ENCODE data around the gene USP54.

Gene USP54

GRCh38 chr10:73590881-73591799 lies at the start of gene USP54:
Gene USP54, minus strand, starts transcription at chr10:73591342. Its CDS starts 15,684 bp downstream, at chr10:73575658.
- H3K27me3 ChIP-seq (ENCODE audit: low read depth, low read length): no peaks in the 10 kb centered on the region
- peak within 1 kb of the TSS in 1 of 2 donors; percentile 52 for H3K4me3 ChIP-seq (ENCODE audit: low read depth in 1 of 2, low read length in 2 of 2)
- peak within 1 kb of the TSS; percentile 81 for H3K27ac ChIP-seq (ENCODE audit: low read length)
- H3K9me3 ChIP-seq (ENCODE audit: control insufficient read depth in 1 of 2, low read length in 2 of 2): no peaks in the 10 kb centered on the region
- H3K4me1 ChIP-seq (ENCODE audit: control insufficient read depth in 1 of 2, insufficient read depth in 2 of 2, low read length in 2 of 2): peaks cover 6 to 12% of the 10 kb centered on the region in 2 donors
- H3K36me3 ChIP-seq (ENCODE audit: control insufficient read depth in 1 of 2, insufficient read depth in 2 of 2, low read length in 2 of 2): no peaks in the 10 kb centered on the region

DNA sequence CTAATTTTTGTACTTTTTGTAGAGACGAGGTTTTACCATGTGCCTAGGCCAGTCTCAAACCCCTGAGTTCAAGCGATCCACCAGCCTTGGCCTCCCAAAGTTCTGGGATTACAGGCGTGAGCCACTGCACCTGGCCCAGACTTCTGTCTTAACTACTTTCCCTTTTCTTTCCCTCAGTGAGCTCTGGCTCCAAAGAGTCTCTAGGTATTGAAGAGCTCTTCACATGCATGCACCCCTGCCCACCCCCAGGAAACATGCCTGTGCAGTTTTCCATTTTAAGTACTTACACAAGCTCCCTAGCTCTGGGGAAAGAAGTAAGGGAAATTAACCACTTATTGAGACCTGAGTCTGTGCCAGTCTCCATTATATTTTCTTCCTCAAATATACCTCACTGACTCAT lies 48.1 kb upstream of the USP54 start:
- Histone ChIP-seq H3K9me3 (ENCODE audit: control insufficient read depth in 1 of 2, low read length in 2 of 2) (no peaks in the 10 kb centered on the region), H3K27ac (ENCODE audit: low read length) (no peak overlapping the region), H3K27me3 (ENCODE audit: low read depth, low read length) (no peaks in the 10 kb centered on the region), H3K4me3 (ENCODE audit: low read depth in 1 of 2, low read length in 2 of 2) (no peak overlapping the region), H3K36me3 (ENCODE audit: control insufficient read depth in 1 of 2, insufficient read depth in 2 of 2, low read length in 2 of 2) (no peaks in the 10 kb centered on the region), H3K4me1 (ENCODE audit: control insufficient read depth in 1 of 2, insufficient read depth in 2 of 2, low read length in 2 of 2) (no peaks in the 10 kb centered on the region)

GRCh38 chr10:73635781-73636180 lies 44.6 kb upstream of the USP54 start:
- Histone ChIP-seq H3K36me3 (ENCODE audit: control insufficient read depth in 1 of 2, insufficient read depth in 2 of 2, low read length in 2 of 2) (no peaks in the 10 kb centered on the region), H3K27ac (ENCODE audit: low read length) (no peak overlapping the region), H3K4me1 (ENCODE audit: control insufficient read depth in 1 of 2, insufficient read depth in 2 of 2, low read length in 2 of 2) (no peaks in the 10 kb centered on the region), H3K9me3 (ENCODE audit: control insufficient read depth in 1 of 2, low read length in 2 of 2) (no peaks in the 10 kb centered on the region), H3K4me3 (ENCODE audit: low read depth in 1 of 2, low read length in 2 of 2) (no peak overlapping the region), H3K27me3 (ENCODE audit: low read depth, low read length) (no peaks in the 10 kb centered on the region)

DNA sequence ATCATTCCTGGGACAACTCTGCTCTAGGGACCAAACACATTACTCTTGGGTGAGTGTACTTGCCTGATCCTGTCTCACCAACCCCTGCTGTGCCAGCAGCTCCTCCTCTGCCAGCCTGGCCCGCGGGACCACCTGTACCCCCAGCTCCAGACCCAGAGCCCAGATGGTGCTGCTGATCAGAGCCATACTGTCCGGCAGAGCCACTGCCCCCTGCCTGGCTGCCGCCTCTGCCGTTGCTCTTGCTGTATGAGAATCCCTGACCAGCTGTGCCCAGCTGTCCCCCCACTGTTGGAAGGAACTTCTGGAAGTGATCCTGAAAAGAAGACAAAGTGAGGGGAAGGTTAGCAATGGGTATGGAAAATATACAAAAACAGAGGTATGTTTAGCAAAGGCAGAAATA lies 43.3 kb upstream of the USP54 start:
- no peaks in the 10 kb centered on the region for H3K9me3 ChIP-seq (ENCODE audit: control insufficient read depth in 1 of 2, low read length in 2 of 2)
- H3K27ac ChIP-seq (ENCODE audit: low read length): no peak overlapping the region
- H3K36me3 ChIP-seq (ENCODE audit: control insufficient read depth in 1 of 2, insufficient read depth in 2 of 2, low read length in 2 of 2): no peaks in the 10 kb centered on the region
- no peak overlapping the region for H3K4me3 ChIP-seq (ENCODE audit: low read depth in 1 of 2, low read length in 2 of 2)
- no peaks in the 10 kb centered on the region for H3K4me1 ChIP-seq (ENCODE audit: control insufficient read depth in 1 of 2, insufficient read depth in 2 of 2, low read length in 2 of 2)
- no peaks in the 10 kb centered on the region for H3K27me3 ChIP-seq (ENCODE audit: low read depth, low read length)

DNA sequence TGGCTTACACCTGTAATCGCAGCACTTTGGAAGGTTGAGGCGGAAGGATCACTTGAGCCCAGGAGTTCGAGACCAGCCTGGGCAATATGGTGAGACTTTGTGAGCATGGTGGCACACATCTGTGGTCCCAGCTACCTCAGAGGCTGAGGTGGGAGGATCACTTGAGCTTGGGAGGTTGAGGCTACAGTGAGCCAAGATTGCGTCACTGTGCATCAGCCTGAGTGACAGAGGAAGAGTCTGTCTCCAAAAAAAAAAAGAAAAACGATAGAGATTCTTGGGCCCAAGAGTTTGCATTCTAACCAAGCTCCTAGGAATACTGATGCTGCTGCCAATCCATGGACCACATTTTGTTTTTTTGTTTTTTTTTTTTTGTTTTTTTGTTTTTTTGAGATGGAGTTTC lies 38.0 kb upstream of the USP54 start:
- Histone ChIP-seq H3K27me3 (ENCODE audit: low read depth, low read length) (no peaks in the 10 kb centered on the region), H3K9me3 (ENCODE audit: control insufficient read depth in 1 of 2, low read length in 2 of 2) (no peaks in the 10 kb centered on the region), H3K27ac (ENCODE audit: low read length) (no peak overlapping the region), H3K36me3 (ENCODE audit: control insufficient read depth in 1 of 2, insufficient read depth in 2 of 2, low read length in 2 of 2) (no peaks in the 10 kb centered on the region), H3K4me3 (ENCODE audit: low read depth in 1 of 2, low read length in 2 of 2) (no peak overlapping the region), H3K4me1 (ENCODE audit: control insufficient read depth in 1 of 2, insufficient read depth in 2 of 2, low read length in 2 of 2) (peaks cover 0 to 4% of the 10 kb centered on the region in 2 donors)

- Histone ChIP-seq H3K27ac (ENCODE audit: low read length) (no peak overlapping the region), H3K4me3 (ENCODE audit: low read depth in 1 of 2, low read length in 2 of 2) (no peak overlapping the region)
Observed at GRCh38 chr10:73628405-73628804, 37.3 kb upstream of the USP54 start.

DNA sequence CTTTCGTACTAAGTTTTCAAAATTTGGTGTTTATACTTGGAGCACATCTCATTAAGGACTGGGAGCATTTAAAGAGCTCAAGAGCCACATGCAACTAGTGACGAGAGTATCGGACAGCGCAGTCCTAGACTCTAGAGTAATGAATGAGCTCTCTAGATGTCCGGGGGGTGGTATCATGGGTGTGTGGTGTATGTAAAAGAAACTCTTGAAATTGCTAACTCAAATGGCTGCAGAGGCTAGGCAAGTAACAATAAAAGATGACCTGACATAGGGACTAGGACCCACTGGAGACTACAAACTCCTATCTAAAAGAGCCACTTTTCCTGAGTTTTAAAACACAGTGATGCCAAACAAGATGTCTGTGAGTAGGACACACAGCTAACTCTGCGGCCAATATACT lies 36.2 kb upstream of the USP54 start:
- Histone ChIP-seq H3K4me3 (ENCODE audit: low read depth in 1 of 2, low read length in 2 of 2) (no peak overlapping the region), H3K27me3 (ENCODE audit: low read depth, low read length) (no peaks in the 10 kb centered on the region), H3K9me3 (ENCODE audit: control insufficient read depth in 1 of 2, low read length in 2 of 2) (no peaks in the 10 kb centered on the region), H3K4me1 (ENCODE audit: control insufficient read depth in 1 of 2, insufficient read depth in 2 of 2, low read length in 2 of 2) (peaks cover 0 to 4% of the 10 kb centered on the region in 2 donors), H3K36me3 (ENCODE audit: control insufficient read depth in 1 of 2, insufficient read depth in 2 of 2, low read length in 2 of 2) (no peaks in the 10 kb centered on the region), H3K27ac (ENCODE audit: low read length) (no peak overlapping the region)

More at GRCh38 chr10:73628405-73628804, 37.3 kb upstream of the USP54 start:
- H3K9me3 ChIP-seq (ENCODE audit: control insufficient read depth in 1 of 2, low read length in 2 of 2): no peaks in the 10 kb centered on the region
- H3K36me3 ChIP-seq (ENCODE audit: control insufficient read depth in 1 of 2, insufficient read depth in 2 of 2, low read length in 2 of 2): no peaks in the 10 kb centered on the region
- peaks cover 0 to 4% of the 10 kb centered on the region in 2 donors for H3K4me1 ChIP-seq (ENCODE audit: control insufficient read depth in 1 of 2, insufficient read depth in 2 of 2, low read length in 2 of 2)
- H3K27me3 ChIP-seq (ENCODE audit: low read depth, low read length): no peaks in the 10 kb centered on the region

GRCh38 chr10:73625884-73626752 lies 35.0 kb upstream of the USP54 start:
- Histone ChIP-seq H3K27ac (ENCODE audit: low read length) (peak overlapping the region; percentile 82), H3K27me3 (ENCODE audit: low read depth, low read length) (no peaks in the 10 kb centered on the region), H3K36me3 (ENCODE audit: control insufficient read depth in 1 of 2, insufficient read depth in 2 of 2, low read length in 2 of 2) (no peaks in the 10 kb centered on the region), H3K4me3 (ENCODE audit: low read depth in 1 of 2, low read length in 2 of 2) (peak overlapping the region; percentile 87 to 99), H3K4me1 (ENCODE audit: control insufficient read depth in 1 of 2, insufficient read depth in 2 of 2, low read length in 2 of 2) (peaks cover 0 to 4% of the 10 kb centered on the region in 2 donors), H3K9me3 (ENCODE audit: control insufficient read depth in 1 of 2, low read length in 2 of 2) (no peaks in the 10 kb centered on the region)

DNA sequence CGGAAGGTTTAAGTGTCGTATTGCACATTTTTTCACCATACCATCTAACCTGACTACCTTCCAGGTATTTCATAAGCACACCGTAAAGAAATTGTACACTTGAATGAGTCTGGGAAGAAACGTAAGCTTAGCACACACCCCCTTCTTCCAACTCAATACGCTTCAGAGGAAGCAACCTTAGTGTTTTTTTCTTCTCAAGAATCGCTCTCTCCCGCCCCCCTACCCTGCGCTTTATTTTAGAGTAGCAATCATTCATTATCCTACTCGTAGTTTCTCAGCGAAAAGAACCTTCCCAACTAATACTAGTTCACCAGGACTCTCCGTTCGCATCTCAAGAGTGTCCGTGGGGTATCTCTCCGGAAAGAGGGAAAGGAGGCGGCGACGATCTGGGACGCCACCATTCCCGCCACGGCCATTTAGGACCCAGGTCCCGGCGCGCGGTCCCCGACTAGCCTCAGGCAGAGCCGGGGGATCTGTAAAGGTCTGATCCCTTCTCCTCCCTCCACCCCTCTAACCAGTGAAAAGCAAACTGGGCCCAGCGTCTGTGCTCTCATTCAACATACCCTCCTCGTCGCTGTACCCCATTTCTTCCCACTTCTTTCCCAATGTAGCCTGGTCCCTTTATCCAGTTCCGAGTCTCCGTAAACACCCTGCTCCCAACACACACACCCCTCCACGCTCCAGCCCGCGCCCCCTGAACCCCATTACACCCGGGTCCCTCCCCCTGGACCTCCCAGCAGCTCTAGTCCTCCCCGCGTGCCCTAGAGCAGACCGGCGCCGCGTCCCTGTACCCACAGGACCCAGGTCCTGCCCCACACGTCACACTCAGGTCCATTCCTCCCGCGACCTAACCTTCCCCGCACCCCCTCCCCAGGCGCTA lies 34.1 kb upstream of the USP54 start:
- Histone ChIP-seq H3K4me1 (ENCODE audit: control insufficient read depth in 1 of 2, insufficient read depth in 2 of 2, low read length in 2 of 2) (peaks cover 0 to 4% of the 10 kb centered on the region in 2 donors), H3K27me3 (ENCODE audit: low read depth, low read length) (no peaks in the 10 kb centered on the region), H3K4me3 (ENCODE audit: low read depth in 1 of 2, low read length in 2 of 2) (peak overlapping the region; percentile 87 to 99), H3K36me3 (ENCODE audit: control insufficient read depth in 1 of 2, insufficient read depth in 2 of 2, low read length in 2 of 2) (no peaks in the 10 kb centered on the region), H3K27ac (ENCODE audit: low read length) (peak overlapping the region; percentile 60), H3K9me3 (ENCODE audit: control insufficient read depth in 1 of 2, low read length in 2 of 2) (no peaks in the 10 kb centered on the region)

DNA sequence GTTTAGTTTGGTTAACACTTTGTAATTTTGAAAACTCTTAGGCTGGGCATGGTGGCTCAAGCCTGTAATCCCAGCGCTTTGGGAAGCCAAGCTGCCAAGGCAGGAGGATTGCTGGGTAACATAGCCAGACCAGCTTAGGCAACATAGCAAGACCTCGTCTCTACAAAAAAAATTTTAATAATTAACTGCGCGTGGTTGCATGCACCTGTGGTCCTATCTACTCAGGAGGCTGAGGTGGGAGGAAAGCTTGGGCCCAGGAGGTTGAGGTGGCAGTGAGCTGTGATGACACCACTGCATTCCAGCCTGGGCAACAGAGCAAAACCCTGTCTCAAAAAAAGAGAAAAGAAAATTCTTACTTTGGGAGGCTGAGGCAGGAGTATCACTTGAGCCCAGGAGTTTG lies 31.9 kb upstream of the USP54 start:
- Histone ChIP-seq H3K27ac (ENCODE audit: low read length) (no peak overlapping the region), H3K27me3 (ENCODE audit: low read depth, low read length) (no peaks in the 10 kb centered on the region), H3K36me3 (ENCODE audit: control insufficient read depth in 1 of 2, insufficient read depth in 2 of 2, low read length in 2 of 2) (no peaks in the 10 kb centered on the region), H3K4me3 (ENCODE audit: low read depth in 1 of 2, low read length in 2 of 2) (no peak overlapping the region), H3K4me1 (ENCODE audit: control insufficient read depth in 1 of 2, insufficient read depth in 2 of 2, low read length in 2 of 2) (peaks cover 0 to 4% of the 10 kb centered on the region in 2 donors), H3K9me3 (ENCODE audit: control insufficient read depth in 1 of 2, low read length in 2 of 2) (no peaks in the 10 kb centered on the region)

Data from muscle layer of duodenum (tissue), 2 donors.